Measurements from ENCODE around the gene UBL3. TPM values are rescaled to one million over a fixed set of nuclear protein-coding genes. Genes with fewer than 3 reads are reported as not detected.

UBL3 gene
- total RNA-seq, 1 experiment from 2014 or later: 10.7 TPM

DNA sequence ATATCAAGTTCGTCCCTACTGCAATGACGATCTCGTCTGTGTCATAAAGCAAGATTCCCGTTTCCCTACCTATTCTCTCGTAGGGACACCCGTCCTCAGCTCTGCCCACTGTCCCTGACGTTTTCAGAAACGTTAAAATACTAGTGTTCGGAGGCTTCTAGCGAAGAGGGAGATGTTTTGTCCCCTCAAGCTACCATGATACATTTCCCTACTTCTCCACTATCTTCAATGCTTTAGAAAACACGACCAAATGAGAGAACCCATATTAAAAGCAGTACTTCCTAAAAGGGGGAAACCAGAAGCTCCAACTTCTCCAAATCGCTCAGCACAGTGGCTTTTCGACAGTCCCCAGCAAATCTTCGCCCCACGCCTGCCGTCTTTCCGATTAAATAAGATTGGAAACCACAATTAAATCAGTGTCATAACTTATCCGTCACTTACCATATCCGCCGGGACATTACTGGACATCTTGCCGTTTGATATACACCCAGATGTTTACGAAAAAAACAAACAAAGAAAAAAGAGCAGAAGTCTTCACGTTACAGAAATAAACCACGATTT is 1.3 kb downstream of the UBL3 start (continued):
- TF ChIP-seq, protein P1, sequence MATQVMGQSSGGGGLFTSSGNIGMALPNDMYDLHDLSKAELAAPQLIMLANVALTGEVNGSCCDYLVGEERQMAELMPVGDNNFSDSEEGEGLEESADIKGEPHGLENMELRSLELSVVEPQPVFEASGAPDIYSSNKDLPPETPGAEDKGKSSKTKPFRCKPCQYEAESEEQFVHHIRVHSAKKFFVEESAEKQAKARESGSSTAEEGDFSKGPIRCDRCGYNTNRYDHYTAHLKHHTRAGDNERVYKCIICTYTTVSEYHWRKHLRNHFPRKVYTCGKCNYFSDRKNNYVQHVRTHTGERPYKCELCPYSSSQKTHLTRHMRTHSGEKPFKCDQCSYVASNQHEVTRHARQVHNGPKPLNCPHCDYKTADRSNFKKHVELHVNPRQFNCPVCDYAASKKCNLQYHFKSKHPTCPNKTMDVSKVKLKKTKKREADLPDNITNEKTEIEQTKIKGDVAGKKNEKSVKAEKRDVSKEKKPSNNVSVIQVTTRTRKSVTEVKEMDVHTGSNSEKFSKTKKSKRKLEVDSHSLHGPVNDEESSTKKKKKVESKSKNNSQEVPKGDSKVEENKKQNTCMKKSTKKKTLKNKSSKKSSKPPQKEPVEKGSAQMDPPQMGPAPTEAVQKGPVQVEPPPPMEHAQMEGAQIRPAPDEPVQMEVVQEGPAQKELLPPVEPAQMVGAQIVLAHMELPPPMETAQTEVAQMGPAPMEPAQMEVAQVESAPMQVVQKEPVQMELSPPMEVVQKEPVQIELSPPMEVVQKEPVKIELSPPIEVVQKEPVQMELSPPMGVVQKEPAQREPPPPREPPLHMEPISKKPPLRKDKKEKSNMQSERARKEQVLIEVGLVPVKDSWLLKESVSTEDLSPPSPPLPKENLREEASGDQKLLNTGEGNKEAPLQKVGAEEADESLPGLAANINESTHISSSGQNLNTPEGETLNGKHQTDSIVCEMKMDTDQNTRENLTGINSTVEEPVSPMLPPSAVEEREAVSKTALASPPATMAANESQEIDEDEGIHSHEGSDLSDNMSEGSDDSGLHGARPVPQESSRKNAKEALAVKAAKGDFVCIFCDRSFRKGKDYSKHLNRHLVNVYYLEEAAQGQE (IDR thresholded peaks at IDR 0.05; ENCODE audit: low read depth): no peak
- TF ChIP-seq, protein P2, sequence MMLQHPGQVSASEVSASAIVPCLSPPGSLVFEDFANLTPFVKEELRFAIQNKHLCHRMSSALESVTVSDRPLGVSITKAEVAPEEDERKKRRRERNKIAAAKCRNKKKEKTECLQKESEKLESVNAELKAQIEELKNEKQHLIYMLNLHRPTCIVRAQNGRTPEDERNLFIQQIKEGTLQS (IDR thresholded peaks at IDR 0.05): no peak
- TF ChIP-seq ZFX (IDR thresholded peaks at IDR 0.05): no peak

DNA sequence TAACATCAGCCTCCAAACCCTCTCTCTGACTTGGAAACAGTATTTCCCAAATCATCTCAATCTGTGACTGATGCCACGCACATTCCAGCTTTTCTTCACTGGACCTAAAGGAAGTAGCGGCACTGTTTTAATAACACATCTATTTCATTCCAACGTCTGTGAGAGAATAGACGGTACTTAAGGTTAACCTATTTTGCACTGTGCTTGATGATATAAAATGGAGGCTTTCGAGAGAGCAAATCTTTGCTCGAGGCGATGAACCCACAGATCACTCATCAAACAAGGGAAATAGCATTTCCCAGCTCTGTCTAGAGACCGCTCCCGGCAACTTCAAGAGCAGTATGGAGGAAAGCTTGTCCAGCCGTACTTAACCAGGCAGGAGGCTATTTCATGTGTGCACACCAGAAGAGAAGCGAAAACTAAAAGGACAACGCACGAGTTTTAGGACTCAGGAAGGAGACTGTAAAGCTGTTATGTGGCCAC is 2.9 kb downstream of the UBL3 start:
- POLR2A ChIA-PET: no interaction called here
- Histone ChIP-seq H3K4me3 (replicated peaks in 1 of 2; ENCODE audit: low read depth in 1 of 2, low read length in 2 of 2) (no peak overlapping the region), H3K27ac (ENCODE audit: low read depth, low read length) (no peak overlapping the region), H3K79me2 (ENCODE audit: insufficient read depth, low read length) (peaks cover 25% of the 10 kb centered on the region), H3K9ac (ENCODE audit: low read length) (no peak overlapping the region), H3K27me3 (ENCODE audit: insufficient read depth, low read length) (no peaks in the 10 kb centered on the region), H3K9me3 (ENCODE audit: control insufficient read depth in 1 of 2, insufficient read depth in 1 of 2, low read depth in 1 of 2, low read length in 2 of 2) (no peaks in the 10 kb centered on the region), H3K36me3 (ENCODE audit: control insufficient read depth in 1 of 2, insufficient read depth in 2 of 2, low read length in 2 of 2) (no peaks in the 10 kb centered on the region), H3K4me2 (ENCODE audit: low read length) (no peak overlapping the region), H2AFZ (ENCODE audit: low read depth, low read length, poor library complexity, severe bottlenecking) (no peak overlapping the region), H4K20me1 (ENCODE audit: insufficient read depth) (no peaks in the 10 kb centered on the region), H3K4me1 (ENCODE audit: control insufficient read depth in 1 of 2, insufficient read depth in 2 of 2, low read length in 2 of 2) (peaks cover 0 to 12% of the 10 kb centered on the region in 2 experiments; a peak in 3 of 4 replicates), H3K9me2 (ENCODE audit: insufficient read depth) (no peaks in the 10 kb centered on the region)
- no peak for DNase-seq (ENCODE audit: low read depth, low spot score)
- intact Hi-C loops (cut with micrococcal nuclease): loop anchor here (10.0 kb wide), 1 partner anchor 253 kb away; the partner anchor contains the start of gene SLC7A1
- ATAC-seq: no peak
- BruUV-seq (replicated peaks): no TSS peak
- RAD21 ChIA-PET (ENCODE audit: low non-redundant PET in 1 of 2, low total read pairs in 2 of 2, uncharacterized antibody in 2 of 2, unreplicated experiment in 2 of 2): no interaction called here
- no peak for TF ChIP-seq EZH2phosphoT487 (IDR thresholded peaks at IDR 0.05; ENCODE audit: borderline replicate concordance)
- TF ChIP-seq MAX (IDR thresholded peaks at IDR 0.05): no peak
- CTCF ChIA-PET: interaction anchor here (1.2 kb wide), 1 partner anchor 1132 kb away, joined by 3 read pairs; no protein-coding TSS in a partner anchor
